Measurements from ENCODE around the gene DYNLT4. TPM values are rescaled to one million over a fixed set of nuclear protein-coding genes. Genes with fewer than 3 reads are reported as not detected.

The DYNLT4 gene
- total RNA-seq, 1 donor from 2014 or later = not detected

DNA sequence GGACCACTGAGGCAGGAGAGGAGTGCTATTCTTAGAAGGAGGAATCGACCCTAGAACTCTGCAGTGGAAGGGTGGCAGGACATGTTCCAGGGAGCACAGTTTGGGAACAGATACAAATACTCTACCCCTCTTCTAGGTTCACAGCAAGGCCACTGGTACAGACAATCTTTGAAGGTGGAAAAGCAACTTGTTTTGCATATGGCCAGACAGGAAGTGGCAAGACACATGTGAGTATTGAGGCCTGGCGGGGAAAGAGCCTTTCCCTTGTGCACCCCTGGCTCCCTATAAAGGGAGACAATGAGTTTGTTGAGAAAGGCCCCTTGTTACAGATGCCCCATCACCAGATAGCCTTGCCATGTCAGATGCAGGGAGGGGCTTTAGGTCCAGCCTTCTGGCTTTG is 49.7 kb downstream of the DYNLT4 start:
- DNase-seq (ENCODE audit: low spot score) = no peak

Other genes with a start within 250 kb of the DYNLT4 start
- gene TMEM53, start 132.9 kb downstream of the DYNLT4 start, total RNA-seq (ENCODE audit: insufficient read depth, low replicate concordance) = 3.6 TPM
- gene ARMH1, start 132.6 kb downstream of the DYNLT4 start, total RNA-seq (ENCODE audit: insufficient read depth, low replicate concordance) = not detected
- gene RNU5D-1, start 76.2 kb downstream of the DYNLT4 start, total RNA-seq (ENCODE audit: insufficient read depth, low replicate concordance) = not detected
- 1.7 TPM for gene KIF2C, start 67.5 kb downstream of the DYNLT4 start, total RNA-seq (ENCODE audit: insufficient read depth, low replicate concordance)
- 1,750 TPM for gene RPS8, start 31.8 kb downstream of the DYNLT4 start, total RNA-seq (ENCODE audit: insufficient read depth, low replicate concordance)
- 0.48 TPM for gene BEST4, start 19.2 kb downstream of the DYNLT4 start, total RNA-seq (ENCODE audit: insufficient read depth, low replicate concordance)
- 36.8 TPM for gene PLK3, start 7.0 kb downstream of the DYNLT4 start, total RNA-seq (ENCODE audit: insufficient read depth, low replicate concordance)
- gene BTBD19, start 1.2 kb upstream of the DYNLT4 start, total RNA-seq (ENCODE audit: insufficient read depth, low replicate concordance) = 10.1 TPM
- gene PTCH2, start 35.9 kb upstream of the DYNLT4 start, total RNA-seq (ENCODE audit: insufficient read depth, low replicate concordance) = 0.72 TPM
- gene EIF2B3, start 179.2 kb upstream of the DYNLT4 start, total RNA-seq (ENCODE audit: insufficient read depth, low replicate concordance) = 5.5 TPM
- 10.6 TPM for gene HECTD3, start 204.0 kb upstream of the DYNLT4 start, total RNA-seq (ENCODE audit: insufficient read depth, low replicate concordance)
- 77.5 TPM for gene UROD, start 204.9 kb upstream of the DYNLT4 start, total RNA-seq (ENCODE audit: insufficient read depth, low replicate concordance)

Data from umbilical cord (tissue), 2 donors.